ENCODE data around the gene FIGNL1.

- TF ChIP-seq CTCF (conservative IDR thresholded peaks at IDR 0.05): no peak
- TF ChIP-seq EZH2 (IDR thresholded peaks at IDR 0.05; ENCODE audit: low read depth): no peak
Measured at GRCh38 chr7:50418526-50419290, 31.4 kb downstream of the FIGNL1 start.

Data from PC-9 (cell line).